GM21423 (cell line): ENCODE measurements around the gene OASL.
A peak's percentile ranks its signal among the peaks of the same experiment; 100 is the strongest.
"Not testable (repeated sequence)": the region's sequence is repeated elsewhere in the genome, so short reads cannot be mapped to it uniquely, and the experiment has no call there.

Experiments used
- ATAC-seq: cut with Tn5 transposase; IDR thresholded peaks from one replicate; pipeline ENCODE4 v1.9.1; 2021; ENCODE audit warnings: mild to moderate bottlenecking, moderate library complexity; ENCODE audit not compliant: unreplicated experiment

OASL gene

GRCh38 chr12:121038861-121039668 lies at the start of gene OASL:
Gene OASL, minus strand, starts transcription at chr12:121039246. Its CDS starts 275 bp downstream, at chr12:121038971.
- ATAC-seq, result peak; percentile 76

GRCh38 chr12:121088195-121088585 lies 49.1 kb upstream of the OASL start:
- ATAC-seq, result no peak

- no peak for ATAC-seq
Measured at GRCh38 chr12:121087467-121088194, 48.6 kb upstream of the OASL start.

- no peak for ATAC-seq
Measured at GRCh38 chr12:121086781-121087295, 47.8 kb upstream of the OASL start.

GRCh38 chr12:121085506-121086353 lies 46.7 kb upstream of the OASL start:
- no peak for ATAC-seq

- ATAC-seq, result no peak
Measured at GRCh38 chr12:121085069-121085468, 46.0 kb upstream of the OASL start.

GRCh38 chr12:121084229-121084628 lies 45.2 kb upstream of the OASL start:
- no peak for ATAC-seq

GRCh38 chr12:121080909-121081308 lies 41.9 kb upstream of the OASL start:
- no peak for ATAC-seq

- no peak for ATAC-seq
Measured at GRCh38 chr12:121079736-121080272, 40.8 kb upstream of the OASL start.

- ATAC-seq, result not testable (repeated sequence)
Measured at GRCh38 chr12:121077440-121077839, 38.4 kb upstream of the OASL start.

GRCh38 chr12:121075911-121076310 lies 36.9 kb upstream of the OASL start:
- not testable (repeated sequence) for ATAC-seq

- no peak for ATAC-seq
Measured at GRCh38 chr12:121072147-121072546, 33.1 kb upstream of the OASL start.

- ATAC-seq, result no peak
Measured at GRCh38 chr12:121069206-121069605, 30.2 kb upstream of the OASL start.

- ATAC-seq, result no peak
Measured at GRCh38 chr12:121065345-121065744, 26.3 kb upstream of the OASL start.

GRCh38 chr12:121064586-121064985 lies 25.5 kb upstream of the OASL start:
- ATAC-seq, result not testable (repeated sequence)

GRCh38 chr12:121064116-121064515 lies 25.1 kb upstream of the OASL start:
- ATAC-seq, result no peak

- ATAC-seq, result no peak
Measured at GRCh38 chr12:121062391-121063045, 23.5 kb upstream of the OASL start.

- no peak for ATAC-seq
Measured at GRCh38 chr12:121061831-121062230, 22.8 kb upstream of the OASL start.

GRCh38 chr12:121060149-121061001 lies 21.3 kb upstream of the OASL start:
- peak; percentile 78 for ATAC-seq
